GM06990 (cell line): ENCODE data around the gene NEDD4L.

Experiments
- DNase-seq: peaks from one replicate; pipeline ENCODE4 v3.0.0-alpha.2; 2011; ENCODE audit not compliant: insufficient read length; ENCODE audit errors: extremely low read depth
- H3K27me3 ChIP-seq: replicated peaks from 2 replicates; pipeline ENCODE4 v1.6.0; 2011; ENCODE audit warnings: low read length; ENCODE audit not compliant: control insufficient read depth, insufficient read depth
- H3K36me3 ChIP-seq: 2 replicates; pipeline ENCODE4 v1.5.1; 2011; ENCODE audit warnings: low read length; ENCODE audit not compliant: control insufficient read depth, insufficient read depth
- H3K4me3 ChIP-seq: replicated peaks from 2 replicates; pipeline ENCODE4 v1.5.1; 2011; ENCODE audit warnings: low read depth, mild to moderate bottlenecking, control low read depth, low read length
- CTCF ChIP-seq: IDR thresholded peaks from 2 replicates; pipeline ENCODE4 v1.5.1; 2011; ENCODE audit warnings: low read length, control low read depth, mild to moderate bottlenecking, inconsistent platforms; ENCODE audit not compliant: insufficient read depth, poor library complexity, severe bottlenecking

Gene NEDD4L

GRCh38 chr18:58144106-58144505, 100.1 kb downstream of the NEDD4L start:
- no peak for TF ChIP-seq CTCF
- no peaks in the 10 kb centered on the region for H3K27me3 ChIP-seq
- no peaks in the 10 kb centered on the region for H3K36me3 ChIP-seq
- DNase-seq, result no peak
- H3K4me3 ChIP-seq, result no peak overlapping the region

GRCh38 chr18:58144671-58145285, 100.8 kb downstream of the NEDD4L start:
- no peak for DNase-seq
- H3K36me3 ChIP-seq, result no peaks in the 10 kb centered on the region
- no peak overlapping the region for H3K4me3 ChIP-seq
- TF ChIP-seq CTCF, result no peak
- no peaks in the 10 kb centered on the region for H3K27me3 ChIP-seq

- no peaks in the 10 kb centered on the region for H3K36me3 ChIP-seq
- DNase-seq, result no peak
- no peak for TF ChIP-seq CTCF
- H3K27me3 ChIP-seq, result no peaks in the 10 kb centered on the region
- H3K4me3 ChIP-seq, result no peak overlapping the region
Measured at GRCh38 chr18:58146099-58146498, 102.1 kb downstream of the NEDD4L start.

GRCh38 chr18:58148954-58149471, 105.0 kb downstream of the NEDD4L start:
- no peak for TF ChIP-seq CTCF
- Histone ChIP-seq H3K27me3 (no peaks in the 10 kb centered on the region), H3K4me3 (no peak overlapping the region), H3K36me3 (no peaks in the 10 kb centered on the region)
- no peak for DNase-seq

- Histone ChIP-seq H3K4me3 (no peak overlapping the region), H3K27me3 (no peaks in the 10 kb centered on the region), H3K36me3 (no peaks in the 10 kb centered on the region)
- DNase-seq, result no peak
- TF ChIP-seq CTCF, result no peak
Measured at GRCh38 chr18:58150772-58151171, 106.7 kb downstream of the NEDD4L start.

- Histone ChIP-seq H3K27me3 (no peaks in the 10 kb centered on the region), H3K4me3 (no peak overlapping the region), H3K36me3 (no peaks in the 10 kb centered on the region)
- TF ChIP-seq CTCF, result no peak
- DNase-seq, result no peak
Measured at GRCh38 chr18:58152216-58152615, 108.2 kb downstream of the NEDD4L start.
